GM10266 (cell line): ENCODE data around the gene NFKB2.
A peak's percentile ranks its signal among the peaks of the same experiment; 100 is the strongest.

Source experiments
- DNase-seq: peaks from one replicate; pipeline ENCODE4 v3.0.0; 2012; ENCODE audit errors: extremely low spot score
- TF ChIP-seq, protein P1 (sequence below): IDR thresholded peaks from 2 replicates; pipeline ENCODE4 v1.5.1; 2012; ENCODE audit warnings: mild to moderate bottlenecking, low read depth; ENCODE audit not compliant: control insufficient read depth, insufficient read depth; ENCODE audit errors: missing control alignments

The NFKB2 gene

GRCh38 chr10:102399217-102400021 lies 3.9 kb downstream of the NFKB2 start:
- peak; percentile 91 for DNase-seq
- TF ChIP-seq, protein P1, sequence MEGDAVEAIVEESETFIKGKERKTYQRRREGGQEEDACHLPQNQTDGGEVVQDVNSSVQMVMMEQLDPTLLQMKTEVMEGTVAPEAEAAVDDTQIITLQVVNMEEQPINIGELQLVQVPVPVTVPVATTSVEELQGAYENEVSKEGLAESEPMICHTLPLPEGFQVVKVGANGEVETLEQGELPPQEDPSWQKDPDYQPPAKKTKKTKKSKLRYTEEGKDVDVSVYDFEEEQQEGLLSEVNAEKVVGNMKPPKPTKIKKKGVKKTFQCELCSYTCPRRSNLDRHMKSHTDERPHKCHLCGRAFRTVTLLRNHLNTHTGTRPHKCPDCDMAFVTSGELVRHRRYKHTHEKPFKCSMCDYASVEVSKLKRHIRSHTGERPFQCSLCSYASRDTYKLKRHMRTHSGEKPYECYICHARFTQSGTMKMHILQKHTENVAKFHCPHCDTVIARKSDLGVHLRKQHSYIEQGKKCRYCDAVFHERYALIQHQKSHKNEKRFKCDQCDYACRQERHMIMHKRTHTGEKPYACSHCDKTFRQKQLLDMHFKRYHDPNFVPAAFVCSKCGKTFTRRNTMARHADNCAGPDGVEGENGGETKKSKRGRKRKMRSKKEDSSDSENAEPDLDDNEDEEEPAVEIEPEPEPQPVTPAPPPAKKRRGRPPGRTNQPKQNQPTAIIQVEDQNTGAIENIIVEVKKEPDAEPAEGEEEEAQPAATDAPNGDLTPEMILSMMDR, result peak; percentile 99

DNA sequence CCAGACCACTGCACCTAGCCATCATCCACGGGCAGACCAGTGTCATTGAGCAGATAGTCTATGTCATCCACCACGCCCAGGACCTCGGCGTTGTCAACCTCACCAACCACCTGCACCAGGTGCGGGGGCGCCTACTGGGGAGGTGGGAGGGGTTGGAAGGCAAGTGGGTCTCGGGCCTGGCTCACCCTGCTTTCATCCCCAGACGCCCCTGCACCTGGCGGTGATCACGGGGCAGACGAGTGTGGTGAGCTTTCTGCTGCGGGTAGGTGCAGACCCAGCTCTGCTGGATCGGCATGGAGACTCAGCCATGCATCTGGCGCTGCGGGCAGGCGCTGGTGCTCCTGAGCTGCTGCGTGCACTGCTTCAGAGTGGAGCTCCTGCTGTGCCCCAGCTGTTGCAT lies 4.6 kb downstream of the NFKB2 start:
- DNase-seq, result no peak
- TF ChIP-seq, protein P1, result no peak

DNA sequence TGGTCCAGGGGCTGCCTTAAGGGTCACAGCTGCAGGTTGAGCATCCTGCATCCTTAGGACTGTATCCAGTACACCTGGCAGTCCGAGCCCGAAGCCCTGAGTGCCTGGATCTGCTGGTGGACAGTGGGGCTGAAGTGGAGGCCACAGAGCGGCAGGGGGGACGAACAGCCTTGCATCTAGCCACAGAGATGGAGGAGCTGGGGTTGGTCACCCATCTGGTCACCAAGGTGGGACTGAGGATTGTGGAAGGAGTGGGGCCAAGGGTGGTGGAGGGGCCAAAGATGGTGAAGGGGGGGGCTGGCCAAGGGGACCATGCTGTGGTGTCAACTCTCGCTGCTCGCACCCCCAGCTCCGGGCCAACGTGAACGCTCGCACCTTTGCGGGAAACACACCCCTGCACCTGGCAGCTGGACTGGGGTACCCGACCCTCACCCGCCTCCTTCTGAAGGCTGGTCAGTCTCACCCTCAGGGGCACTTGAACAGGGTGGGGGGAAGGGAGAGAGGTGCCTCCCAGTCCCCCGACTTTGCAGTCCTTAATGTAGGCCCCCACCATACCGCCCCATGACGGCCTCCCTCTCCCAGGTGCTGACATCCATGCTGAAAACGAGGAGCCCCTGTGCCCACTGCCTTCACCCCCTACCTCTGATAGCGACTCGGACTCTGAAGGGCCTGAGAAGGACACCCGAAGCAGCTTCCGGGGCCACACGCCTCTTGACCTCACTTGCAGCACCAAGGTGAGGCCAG lies 5.3 kb downstream of the NFKB2 start:
- TF ChIP-seq, protein P1, result no peak
- DNase-seq, result no peak

- DNase-seq, result no peak
- TF ChIP-seq, protein P1, result no peak
These were observed 5.8 kb downstream of the NFKB2 start for GRCh38 chr10:102401342-102401654.

DNA sequence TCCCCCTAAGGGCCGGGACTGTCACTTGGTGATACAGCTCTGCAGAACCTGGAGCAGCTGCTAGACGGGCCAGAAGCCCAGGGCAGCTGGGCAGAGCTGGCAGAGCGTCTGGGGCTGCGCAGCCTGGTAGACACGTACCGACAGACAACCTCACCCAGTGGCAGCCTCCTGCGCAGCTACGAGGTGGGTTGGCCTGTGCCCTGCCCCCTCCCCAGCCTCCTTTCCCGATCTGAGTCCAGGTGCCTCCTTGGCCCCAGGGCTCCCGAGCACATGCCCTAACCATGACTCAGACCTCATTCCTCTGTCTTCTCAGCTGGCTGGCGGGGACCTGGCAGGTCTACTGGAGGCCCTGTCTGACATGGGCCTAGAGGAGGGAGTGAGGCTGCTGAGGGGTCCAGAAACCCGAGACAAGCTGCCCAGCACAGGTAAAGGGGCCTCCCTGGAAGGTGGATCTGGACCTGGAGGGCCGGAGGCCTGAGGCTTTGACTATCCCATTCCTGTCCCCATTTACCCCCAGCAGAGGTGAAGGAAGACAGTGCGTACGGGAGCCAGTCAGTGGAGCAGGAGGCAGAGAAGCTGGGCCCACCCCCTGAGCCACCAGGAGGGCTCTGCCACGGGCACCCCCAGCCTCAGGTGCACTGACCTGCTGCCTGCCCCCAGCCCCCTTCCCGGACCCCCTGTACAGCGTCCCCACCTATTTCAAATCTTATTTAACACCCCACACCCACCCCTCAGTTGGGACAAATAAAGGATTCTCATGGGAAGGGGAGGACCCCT lies 6.4 kb downstream of the NFKB2 start:
- no peak for DNase-seq
- TF ChIP-seq, protein P1, result no peak

DNA sequence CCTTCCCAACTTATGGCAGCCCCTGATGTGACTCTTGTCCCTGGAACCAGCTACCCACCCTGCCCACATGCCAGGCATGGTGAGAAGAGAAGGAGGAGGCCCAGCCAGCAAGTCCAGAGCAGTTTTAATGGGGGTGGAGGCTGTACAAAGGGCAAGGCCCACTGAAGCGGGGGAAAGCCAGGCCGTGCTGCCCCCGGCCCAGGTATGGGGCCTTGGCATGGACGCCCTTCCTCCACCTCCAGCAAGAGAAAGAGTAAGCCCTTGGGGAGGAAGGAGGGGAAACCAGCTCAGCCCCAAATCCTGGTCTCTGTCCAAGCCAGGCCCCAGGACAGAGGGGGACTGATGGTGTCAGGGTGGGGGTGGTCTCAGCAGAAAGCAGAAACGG lies 7.0 kb downstream of the NFKB2 start:
- TF ChIP-seq, protein P1, result no peak
- DNase-seq, result peak; percentile 13
